Muscle layer of colon (tissue), 2 donors: ENCODE measurements around the gene KLK12.

ENCODE experiments used
- H3K27ac ChIP-seq: one replicate; pipeline ENCODE4 v1.7.0; 2013; ENCODE audit warnings: low read depth, mild to moderate bottlenecking, low read length, moderate library complexity
- H3K27me3 ChIP-seq, 2 donors: one replicate each; pipeline ENCODE4 v1.7.0; 2013; ENCODE audit warnings: low read length in 2 of 2, mild to moderate bottlenecking in 2 of 2; ENCODE audit not compliant: insufficient read depth in 2 of 2, control insufficient read depth in 1 of 2
- H3K36me3 ChIP-seq: one replicate; pipeline ENCODE4 v1.7.0; 2013; ENCODE audit warnings: mild to moderate bottlenecking, low read length; ENCODE audit not compliant: insufficient read depth
- H3K4me1 ChIP-seq: one replicate; pipeline ENCODE4 v1.7.0; 2013; ENCODE audit warnings: mild to moderate bottlenecking, low read length; ENCODE audit not compliant: insufficient read depth
- H3K4me3 ChIP-seq, 2 donors: one replicate each; pipeline ENCODE4 v1.7.0; 2013; ENCODE audit warnings: low read length in 2 of 2, low read depth in 1 of 2, mild to moderate bottlenecking in 1 of 2, moderate library complexity in 1 of 2
- H3K9ac ChIP-seq: one replicate; pipeline ENCODE4 v1.7.0; 2013; ENCODE audit warnings: low read length
- H3K9me3 ChIP-seq: one replicate; pipeline ENCODE4 v1.7.0; 2013; ENCODE audit warnings: mild to moderate bottlenecking, low read length
- donor health status: abdominal sarcoma.
- donor health status: Adenocarcinoma of cecum.

Gene KLK12

DNA sequence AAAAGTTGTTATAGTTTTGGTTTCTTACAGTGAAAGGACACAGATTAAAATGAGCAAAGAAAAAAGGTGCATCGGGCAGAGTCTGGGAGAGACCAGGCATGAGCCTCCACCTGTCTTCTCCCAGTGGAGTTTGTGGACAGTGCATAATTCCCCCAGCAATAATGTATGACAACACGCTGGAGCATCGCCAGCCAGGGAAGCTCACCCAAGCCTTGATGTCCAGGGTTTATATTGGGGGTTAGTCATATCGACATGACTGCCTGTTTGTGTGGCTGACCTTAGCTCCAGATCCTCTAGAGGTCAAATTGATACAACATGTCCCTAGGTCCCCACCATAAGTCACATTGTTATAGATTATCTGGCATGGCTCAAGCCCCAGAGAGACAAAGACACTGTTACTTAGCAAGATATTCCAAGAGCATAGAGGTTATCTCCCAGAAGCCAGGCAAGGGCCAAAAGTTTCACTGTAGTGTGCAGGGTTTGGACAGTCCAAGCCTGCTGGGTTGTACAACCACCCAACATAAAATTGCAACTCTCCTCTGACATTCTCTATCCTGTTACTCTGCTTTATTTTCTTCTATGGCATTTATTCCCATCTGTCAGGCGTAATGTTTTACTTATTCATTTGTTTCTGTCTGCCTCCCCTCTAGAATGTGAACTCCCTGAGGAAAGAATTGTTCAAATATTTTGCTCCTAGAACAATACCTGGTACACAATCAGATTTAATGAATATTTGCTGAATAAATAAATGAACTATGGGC is 35.7 kb upstream of the KLK12 start:
- Histone ChIP-seq H3K9me3 (peaks cover 11% of the 10 kb centered on the region), H3K4me1 (no peaks in the 10 kb centered on the region), H3K36me3 (no peaks in the 10 kb centered on the region), H3K27me3 (peaks cover 7 to 10% of the 10 kb centered on the region in 2 donors), H3K4me3 (no peak overlapping the region), H3K9ac (no peak overlapping the region), H3K27ac (no peak overlapping the region)

DNA sequence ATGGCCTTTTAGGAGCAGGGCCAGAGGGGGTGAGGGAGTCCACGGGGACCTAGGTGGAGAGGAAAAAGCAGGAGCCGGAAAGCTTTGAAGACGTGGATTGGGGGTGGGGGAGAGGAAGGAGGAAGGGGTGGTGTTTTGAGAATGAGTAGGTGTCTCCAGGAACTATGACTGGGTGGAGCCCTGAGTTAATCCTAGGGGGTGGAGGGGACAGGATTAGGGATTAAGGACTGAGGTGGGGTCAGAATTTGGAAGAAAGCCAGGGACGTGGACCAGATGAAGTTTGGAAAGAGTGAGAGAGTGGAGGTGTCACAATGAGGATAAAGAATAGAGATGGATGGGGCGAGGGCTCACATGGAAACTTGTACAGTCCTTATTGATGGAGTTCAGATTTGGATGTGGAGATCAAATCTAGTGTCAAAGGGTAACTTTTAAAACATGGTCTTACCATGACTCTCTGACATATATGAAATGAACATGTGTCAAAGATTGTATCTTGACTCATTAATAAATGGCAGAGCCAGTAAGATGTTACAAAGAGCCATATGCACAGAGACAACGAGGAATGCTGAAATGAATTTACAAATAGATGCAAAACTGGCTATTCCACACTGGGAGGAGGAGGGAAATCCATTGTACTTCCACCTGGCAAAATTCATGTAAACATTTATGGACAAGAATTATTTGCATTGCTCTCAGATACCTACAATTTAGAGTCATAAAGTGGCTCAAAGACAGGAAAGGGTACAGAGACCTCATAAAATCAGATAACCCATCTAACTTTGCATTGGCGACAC is 31.8 kb upstream of the KLK12 start:
- no peak overlapping the region for H3K4me3 ChIP-seq
- H3K27ac ChIP-seq, result no peak overlapping the region
- H3K27me3 ChIP-seq, result peaks cover 7 to 25% of the 10 kb centered on the region in 2 donors
- no peaks in the 10 kb centered on the region for H3K36me3 ChIP-seq
- no peaks in the 10 kb centered on the region for H3K4me1 ChIP-seq
- no peaks in the 10 kb centered on the region for H3K9me3 ChIP-seq
- no peak overlapping the region for H3K9ac ChIP-seq

DNA sequence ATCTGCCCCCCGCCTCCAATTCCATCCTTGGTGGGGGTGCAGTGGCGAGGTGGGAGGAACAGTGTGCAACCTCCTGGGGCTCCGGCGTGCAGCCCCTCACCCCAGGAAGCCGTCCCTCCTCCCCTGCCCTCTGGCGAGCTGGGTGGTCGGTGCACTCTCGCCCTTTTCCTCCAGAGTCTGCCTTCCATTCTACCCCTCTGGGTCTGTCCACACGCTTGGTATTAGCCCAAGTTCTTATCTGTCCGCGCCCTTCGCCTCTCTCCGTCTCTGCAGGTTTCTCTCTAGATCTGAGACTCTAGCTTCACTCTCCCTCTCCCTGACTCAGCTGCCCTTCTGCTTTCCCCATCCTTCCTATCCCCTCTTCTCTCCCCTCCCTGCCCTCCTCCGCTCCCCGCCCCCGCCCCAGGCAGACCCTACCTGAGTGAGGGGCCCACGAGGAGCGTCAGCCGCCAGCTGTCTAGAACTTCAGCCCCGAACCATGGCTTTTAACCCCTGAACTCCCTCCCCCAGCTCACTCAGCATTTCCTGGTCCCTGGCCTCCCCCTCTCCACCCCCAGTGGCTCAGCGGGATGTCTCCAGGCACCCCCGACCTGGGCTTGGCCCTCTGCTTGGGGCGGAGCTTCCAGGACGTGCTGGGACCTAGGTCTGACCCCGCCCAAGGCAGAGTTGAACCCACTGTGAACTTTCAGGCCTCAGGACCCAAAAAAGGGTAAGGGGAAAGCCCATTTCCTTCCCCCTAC is 30.6 kb upstream of the KLK12 start:
- peaks cover 12 to 25% of the 10 kb centered on the region in 2 donors for H3K27me3 ChIP-seq
- no peak overlapping the region for H3K27ac ChIP-seq
- H3K4me3 ChIP-seq, result no peak overlapping the region
- no peaks in the 10 kb centered on the region for H3K9me3 ChIP-seq
- H3K36me3 ChIP-seq, result no peaks in the 10 kb centered on the region
- no peaks in the 10 kb centered on the region for H3K4me1 ChIP-seq
- no peak overlapping the region for H3K9ac ChIP-seq

DNA sequence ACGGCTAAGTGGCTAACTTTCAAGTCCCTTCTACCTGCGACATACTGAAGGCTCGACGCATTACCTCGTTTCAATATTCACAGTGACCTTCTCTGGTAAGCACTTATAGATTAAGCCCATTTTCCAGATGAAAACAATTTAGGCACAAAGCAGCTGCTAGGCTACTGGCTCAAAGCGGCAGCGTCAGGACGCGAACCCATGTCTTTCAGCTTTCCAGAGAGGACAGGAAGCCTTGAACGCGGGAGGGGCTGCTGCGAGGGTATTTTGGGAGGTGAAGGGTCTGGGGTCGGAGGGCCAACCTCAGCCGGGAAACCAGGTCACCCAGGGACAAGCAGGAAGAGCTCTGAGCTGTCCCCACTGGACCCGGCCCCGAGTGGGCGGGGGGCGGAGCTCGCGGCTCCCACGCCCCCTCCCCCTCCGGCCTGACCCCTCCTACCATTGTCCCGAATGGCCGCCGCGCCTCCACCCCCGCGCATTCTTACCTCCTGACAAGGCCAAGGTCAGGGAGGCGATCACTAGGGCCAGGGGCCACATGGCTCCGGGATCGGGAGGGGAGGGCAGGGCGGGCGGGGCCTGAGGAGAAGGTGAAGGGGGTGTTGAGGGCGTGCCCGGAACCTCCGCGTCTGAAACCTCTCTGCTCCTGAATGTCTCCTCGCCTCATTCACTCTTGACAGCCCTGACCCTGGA is 29.9 kb upstream of the KLK12 start, which contains the start of gene KLK13:
Gene KLK13 (minus strand): TSS at position 559 of the 687 bp plus-strand sequence. CDS start 25 bp downstream, at position 534.
- no peaks in the 10 kb centered on the region for H3K9me3 ChIP-seq
- H3K27me3 ChIP-seq, result peaks cover 12 to 25% of the 10 kb centered on the region in 2 donors
- H3K9ac ChIP-seq, result no peak within 1 kb of the TSS
- H3K4me1 ChIP-seq, result no peaks in the 10 kb centered on the region
- no peak within 1 kb of the TSS for H3K27ac ChIP-seq
- no peak within 1 kb of the TSS for H3K4me3 ChIP-seq
- no peaks in the 10 kb centered on the region for H3K36me3 ChIP-seq

DNA sequence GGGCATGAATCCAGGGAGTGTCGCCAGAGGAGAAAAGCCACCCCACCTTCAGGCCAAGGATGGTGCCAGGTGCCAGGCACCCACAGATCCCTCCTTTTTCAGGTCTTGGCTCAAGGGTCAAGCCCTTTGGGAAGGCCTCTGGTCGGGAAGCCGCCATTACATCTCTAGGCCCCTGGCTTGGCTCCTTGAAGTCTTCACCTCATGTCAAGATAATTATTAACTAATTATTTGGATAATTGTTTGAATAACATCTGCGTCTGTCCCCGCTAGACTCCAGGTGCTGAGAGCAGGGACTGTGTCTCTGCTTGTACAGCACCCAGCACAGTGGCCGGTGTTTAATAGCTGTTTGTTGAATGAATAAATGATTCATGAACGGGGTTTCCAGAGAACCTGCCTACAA is 28.9 kb upstream of the KLK12 start:
- Histone ChIP-seq H3K9me3 (no peaks in the 10 kb centered on the region), H3K9ac (no peak overlapping the region), H3K4me1 (no peaks in the 10 kb centered on the region), H3K36me3 (no peaks in the 10 kb centered on the region), H3K27me3 (peaks cover 12 to 25% of the 10 kb centered on the region in 2 donors), H3K27ac (no peak overlapping the region), H3K4me3 (no peak overlapping the region)

DNA sequence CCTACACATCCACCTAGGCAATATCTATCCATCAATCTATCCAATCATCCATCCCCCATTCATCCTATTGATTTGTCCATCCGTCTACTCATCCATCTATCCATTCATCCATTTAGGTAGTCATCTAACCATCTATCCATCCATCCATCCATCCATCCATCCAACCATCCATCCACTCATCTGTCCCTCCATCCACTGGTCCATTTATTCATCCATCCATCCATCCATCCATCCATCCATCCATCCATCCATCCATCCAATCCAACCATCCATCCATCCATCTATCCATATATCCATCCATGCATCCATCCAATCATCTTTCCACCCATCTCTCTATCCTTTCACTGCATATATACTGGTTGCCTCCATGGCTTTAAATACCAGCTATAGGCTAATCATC is 26.2 kb upstream of the KLK12 start:
- H3K36me3 ChIP-seq, result no peaks in the 10 kb centered on the region
- no peaks in the 10 kb centered on the region for H3K9me3 ChIP-seq
- H3K4me1 ChIP-seq, result no peaks in the 10 kb centered on the region
- no peak overlapping the region for H3K9ac ChIP-seq
- H3K4me3 ChIP-seq, result no peak overlapping the region
- peaks cover 9 to 20% of the 10 kb centered on the region in 2 donors for H3K27me3 ChIP-seq
- H3K27ac ChIP-seq, result no peak overlapping the region

DNA sequence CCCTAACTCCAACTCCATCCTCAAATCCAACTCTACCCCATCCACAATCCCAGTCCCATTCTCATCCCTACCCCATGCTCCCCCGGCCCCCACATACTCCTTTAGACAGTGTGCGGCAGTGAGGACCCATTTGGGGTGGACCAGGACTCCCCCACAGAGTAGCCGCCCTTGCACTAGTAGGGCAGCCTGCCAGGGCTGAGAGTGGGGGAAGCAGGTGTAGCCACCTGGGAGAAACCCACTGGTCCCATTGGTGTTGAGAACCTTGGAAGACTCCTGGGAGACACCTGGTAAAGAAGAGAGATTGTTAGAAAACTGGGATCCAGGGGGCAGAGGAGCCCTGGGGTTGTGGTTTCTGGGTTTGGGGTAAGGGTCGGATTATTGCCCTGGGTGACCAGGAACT is 25.5 kb upstream of the KLK12 start:
- H3K4me3 ChIP-seq, result no peak overlapping the region
- no peaks in the 10 kb centered on the region for H3K36me3 ChIP-seq

DNA sequence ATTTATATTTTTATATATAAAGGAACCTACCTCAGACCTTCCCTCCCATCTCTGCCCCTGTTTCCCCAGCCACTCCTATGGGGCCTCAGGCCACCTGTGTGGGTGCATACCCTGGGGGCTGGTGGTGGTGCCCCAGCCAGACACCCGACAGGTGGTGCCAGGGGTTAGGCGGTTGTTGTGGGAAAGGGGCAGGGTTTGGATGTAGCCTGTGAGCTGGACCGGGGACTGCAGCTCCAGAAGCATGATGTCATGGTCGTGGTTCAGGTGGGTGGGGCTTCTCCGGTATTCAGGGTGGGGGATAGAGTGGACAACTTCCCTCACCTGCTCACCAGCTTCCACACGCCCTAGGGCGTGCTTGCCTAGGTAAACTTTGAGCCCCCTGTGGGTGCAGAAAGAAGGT is 24.9 kb upstream of the KLK12 start:
- Histone ChIP-seq H3K36me3 (no peaks in the 10 kb centered on the region), H3K9me3 (no peaks in the 10 kb centered on the region), H3K9ac (no peak overlapping the region), H3K4me3 (no peak overlapping the region), H3K4me1 (no peaks in the 10 kb centered on the region), H3K27me3 (peaks cover 6 to 13% of the 10 kb centered on the region in 2 donors), H3K27ac (no peak overlapping the region)

More for the DNA sequence above, 25.5 kb upstream of the KLK12 start:
- no peaks in the 10 kb centered on the region for H3K4me1 ChIP-seq
- H3K27me3 ChIP-seq, result peaks cover 6 to 14% of the 10 kb centered on the region in 2 donors
- no peak overlapping the region for H3K27ac ChIP-seq
- H3K9ac ChIP-seq, result no peak overlapping the region
- no peaks in the 10 kb centered on the region for H3K9me3 ChIP-seq

DNA sequence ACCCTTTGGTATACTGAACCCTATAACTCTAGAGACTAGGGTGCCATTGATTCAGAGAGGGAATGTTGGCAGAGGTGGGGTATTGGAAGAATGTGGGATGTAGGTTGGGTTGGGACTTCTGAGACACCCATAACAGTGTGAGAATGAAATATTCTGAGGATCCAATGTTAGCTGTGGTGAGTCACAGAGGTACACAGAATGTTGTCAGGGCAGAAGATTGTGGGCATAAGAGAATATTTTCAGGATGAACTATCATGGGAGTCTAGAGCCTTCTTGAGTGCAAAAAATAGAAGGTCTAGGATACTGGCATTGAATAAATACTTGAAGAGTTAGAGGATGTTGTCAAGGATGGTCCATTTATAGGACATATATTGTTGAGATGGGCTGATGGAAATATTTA is 21.1 kb upstream of the KLK12 start:
- H3K4me3 ChIP-seq, result no peak overlapping the region

DNA sequence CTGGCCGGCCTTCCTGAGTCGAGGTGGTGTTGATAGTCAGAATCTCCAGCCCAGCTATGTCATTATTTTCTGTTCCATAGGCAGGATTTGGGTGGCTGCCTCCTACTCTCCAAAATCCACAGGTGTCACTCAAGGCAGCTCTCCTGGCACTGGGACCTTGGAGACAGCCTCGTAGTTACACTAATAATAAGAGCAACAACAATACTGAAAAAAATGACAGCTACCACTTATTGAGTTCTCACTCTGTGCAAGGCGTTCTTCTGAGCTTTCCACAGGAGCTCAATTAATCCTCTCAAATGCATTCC is 12.2 kb upstream of the KLK12 start:
- H3K36me3 ChIP-seq, result no peaks in the 10 kb centered on the region
- H3K27me3 ChIP-seq, result peaks cover 0 to 3% of the 10 kb centered on the region in 2 donors
- H3K27ac ChIP-seq, result no peak overlapping the region
- no peak overlapping the region for H3K9ac ChIP-seq
- no peaks in the 10 kb centered on the region for H3K4me1 ChIP-seq
- H3K4me3 ChIP-seq, result no peak overlapping the region
- no peaks in the 10 kb centered on the region for H3K9me3 ChIP-seq

More for the DNA sequence above, 21.1 kb upstream of the KLK12 start:
- H3K27me3 ChIP-seq, result peaks cover 0 to 5% of the 10 kb centered on the region in 2 donors
- H3K36me3 ChIP-seq, result no peaks in the 10 kb centered on the region
- H3K4me1 ChIP-seq, result no peaks in the 10 kb centered on the region
- H3K9me3 ChIP-seq, result no peaks in the 10 kb centered on the region
- no peak overlapping the region for H3K9ac ChIP-seq
- H3K27ac ChIP-seq, result no peak overlapping the region

DNA sequence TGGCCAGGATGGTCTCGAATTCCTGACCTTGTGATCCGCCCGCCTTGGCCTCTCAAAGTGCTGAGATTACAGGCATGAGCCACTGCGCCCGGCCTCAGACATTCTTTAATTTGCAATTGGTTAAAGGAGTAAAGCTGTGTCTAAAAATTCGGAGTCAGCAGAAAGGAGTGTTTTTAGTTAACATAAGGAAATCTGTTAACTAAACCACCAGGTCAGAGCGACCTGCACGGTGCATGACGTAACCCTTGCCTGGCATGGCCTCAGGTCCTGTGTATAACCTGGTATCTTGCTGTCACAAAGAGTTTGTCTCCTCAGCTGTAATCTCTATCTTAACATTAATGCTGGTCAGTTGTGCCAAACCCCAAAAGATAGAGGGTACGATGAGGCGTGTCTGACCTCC is 9.5 kb upstream of the KLK12 start:
- H3K27me3 ChIP-seq, result no peaks in the 10 kb centered on the region
- H3K9ac ChIP-seq, result no peak overlapping the region
- H3K36me3 ChIP-seq, result no peaks in the 10 kb centered on the region
- no peak overlapping the region for H3K4me3 ChIP-seq
- no peak overlapping the region for H3K27ac ChIP-seq
- no peaks in the 10 kb centered on the region for H3K4me1 ChIP-seq
- no peaks in the 10 kb centered on the region for H3K9me3 ChIP-seq
